HL-60/S4 treated with phorbol 12-myristate 13-acetate at 8.2 ng/mL for 4 days and 3 days (cell line): ENCODE measurements around the gene RPS6KA4.
"Not testable (repeated sequence)": the region's sequence is repeated elsewhere in the genome, so short reads cannot be mapped to it uniquely, and the experiment has no call there.

Experiments
- in situ Hi-C: fragments of 300-500 bp; cut with MboI; formaldehyde crosslinking; loops from 2 replicates; pipeline ENCODE4 v1.15.0; 2022; ENCODE audit warnings: low sequenced_read_pairs

RPS6KA4 gene

DNA sequence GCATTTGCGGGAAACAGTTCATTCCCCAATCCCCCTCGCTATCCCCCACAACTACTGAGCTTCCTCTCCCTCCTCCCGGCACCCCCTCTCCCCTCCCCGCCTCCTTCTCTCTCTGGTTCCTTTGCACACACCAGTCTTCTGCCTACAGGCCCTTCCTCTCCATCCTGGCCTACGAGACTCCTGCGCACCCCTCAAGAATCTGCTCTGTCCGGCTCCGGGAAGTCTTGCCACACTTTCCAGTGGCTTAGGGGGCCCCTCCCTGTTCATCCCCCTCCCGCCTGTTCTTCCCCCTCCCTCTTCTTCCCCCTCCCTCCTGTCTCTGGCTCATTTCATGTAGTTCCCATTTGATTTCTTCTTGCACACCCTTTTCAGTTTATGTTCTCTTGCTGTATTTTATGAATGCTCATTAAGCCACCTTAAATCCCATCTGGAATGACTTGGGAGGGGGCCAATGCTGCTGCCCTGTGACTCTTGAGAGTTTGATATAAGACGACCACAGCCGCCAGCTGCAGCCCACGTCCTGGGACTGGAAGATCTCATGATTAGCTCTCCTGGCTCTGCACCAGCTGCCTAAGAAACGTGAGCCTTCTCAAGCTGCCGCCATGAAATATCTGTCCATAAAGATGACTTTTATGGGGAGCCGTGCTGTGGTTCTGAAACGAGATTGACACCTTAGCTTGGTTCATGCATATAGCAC, 50.9 kb downstream of the RPS6KA4 start:
- in situ Hi-C loops, result no loop called here

DNA sequence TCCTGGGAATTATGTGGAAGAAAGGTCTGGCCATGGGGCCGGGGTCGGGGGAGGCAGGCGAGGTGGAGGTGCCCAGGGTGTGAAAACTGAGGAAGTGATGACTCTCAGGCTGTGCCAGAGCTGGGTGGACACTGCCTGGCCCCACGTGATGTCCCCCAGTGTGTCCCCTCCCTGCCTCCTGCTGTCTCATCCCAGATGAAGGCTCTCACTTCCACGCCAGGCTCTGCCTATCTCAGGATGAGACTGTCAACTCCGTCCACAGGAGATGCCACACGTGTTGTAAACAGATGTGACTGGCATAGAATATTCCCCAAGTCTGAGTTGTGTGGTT, 51.4 kb downstream of the RPS6KA4 start:
- in situ Hi-C loops, result no loop called here

GRCh38 chr11:64413417-64413816, 54.5 kb downstream of the RPS6KA4 start:
- in situ Hi-C loops, result no loop called here

DNA sequence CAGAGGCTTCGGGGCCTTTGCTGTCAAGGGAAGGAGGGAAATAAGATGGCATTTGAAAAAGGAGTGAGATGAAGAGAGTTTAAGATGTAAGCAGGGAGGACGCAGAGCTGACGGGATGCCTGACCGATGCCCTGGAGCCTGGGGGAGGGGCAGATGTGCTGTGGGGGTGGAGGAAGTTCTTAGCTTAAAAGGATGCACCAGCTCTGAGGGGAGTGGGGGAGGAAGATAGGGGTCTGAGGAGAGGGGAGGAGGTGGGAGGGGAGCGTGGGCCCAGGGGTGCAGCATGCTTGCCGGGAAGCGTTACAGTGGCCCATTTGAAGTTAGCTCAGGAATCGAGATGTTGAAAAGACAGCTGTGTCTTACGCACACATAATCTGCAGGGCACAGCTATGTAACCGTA, 56.3 kb downstream of the RPS6KA4 start:
- in situ Hi-C loops, result no loop called here

DNA sequence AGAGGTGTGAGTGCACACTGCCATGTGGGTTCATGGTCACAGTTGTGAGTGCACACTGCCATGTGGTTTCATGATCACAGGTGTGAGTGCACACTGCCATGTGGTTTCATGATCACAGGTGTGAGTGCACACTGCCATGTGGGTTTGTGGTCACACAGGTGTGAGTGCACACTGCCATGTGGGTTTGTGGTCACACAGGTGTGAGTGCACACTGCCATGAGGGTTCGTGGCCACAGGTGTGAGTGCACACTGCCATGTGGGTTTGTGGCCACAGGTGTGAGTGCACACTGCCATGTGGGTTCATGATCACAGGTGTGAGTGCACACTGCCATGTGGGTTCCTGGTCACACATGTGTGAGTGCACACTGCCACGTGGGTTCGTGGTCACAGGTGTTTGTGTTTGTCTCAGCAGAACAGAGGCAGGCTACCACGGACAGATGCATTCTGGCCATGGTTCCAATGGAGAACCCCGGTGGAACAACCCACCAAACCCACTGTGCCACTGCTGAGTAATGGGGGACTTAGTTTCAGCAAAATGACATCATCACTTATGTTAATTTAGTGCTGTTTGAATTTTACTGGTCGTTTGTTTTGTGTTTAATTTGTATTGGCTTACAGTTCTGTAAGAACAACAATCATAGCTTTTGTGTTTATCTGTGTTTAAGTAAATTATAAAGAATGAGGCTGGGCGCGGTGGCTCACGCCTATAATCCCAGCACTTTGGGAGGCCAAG, 57.2 kb downstream of the RPS6KA4 start:
- in situ Hi-C loops, result no loop called here

DNA sequence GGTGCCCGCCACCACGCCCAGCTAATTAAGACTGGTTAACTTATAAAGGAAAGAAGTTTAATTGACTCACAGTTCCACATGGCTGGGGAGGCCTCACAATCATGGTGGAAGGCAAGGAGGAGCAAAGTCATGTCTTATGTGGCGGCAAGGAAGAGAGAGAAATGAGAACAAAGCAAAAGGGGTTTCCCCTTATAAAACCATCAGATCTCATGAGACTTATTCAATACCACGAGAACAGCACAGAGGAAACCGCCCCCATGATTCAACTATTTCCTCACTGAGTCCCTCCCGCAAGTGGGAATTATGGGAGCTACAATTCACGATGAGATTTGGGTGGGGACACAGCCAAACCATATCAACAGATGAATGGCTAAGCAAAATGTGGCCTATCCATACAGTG, 59.3 kb downstream of the RPS6KA4 start:
- in situ Hi-C loops, result not testable (repeated sequence)

DNA sequence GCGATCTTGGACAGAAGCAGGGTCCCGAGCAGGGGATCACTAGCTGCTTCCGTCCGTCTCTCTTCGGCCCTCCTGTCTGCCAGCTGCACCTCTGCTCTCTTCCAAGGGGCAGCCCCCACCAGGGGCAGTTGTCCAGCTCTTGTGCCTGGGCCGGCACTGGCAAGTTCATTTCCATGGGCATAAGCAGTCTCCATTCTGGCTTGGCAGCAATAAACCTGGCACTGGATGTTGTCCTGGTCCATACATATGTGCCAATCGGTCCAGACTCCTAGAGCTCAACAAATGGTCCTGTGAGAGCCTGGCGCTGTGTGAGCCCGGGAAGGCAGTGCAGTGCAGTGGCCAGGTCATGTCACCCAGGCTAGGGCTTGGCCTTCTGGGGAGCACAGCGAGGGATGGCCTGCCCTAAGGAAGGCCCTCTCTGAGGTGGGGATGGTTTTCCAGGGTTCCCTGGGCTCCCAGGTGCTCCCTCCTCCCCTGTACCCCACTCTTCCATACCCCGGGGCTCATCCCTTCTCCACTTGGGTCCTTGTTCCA, 60.4 kb downstream of the RPS6KA4 start:
- in situ Hi-C loops, result no loop called here

GRCh38 chr11:64419818-64420485, 61.0 kb downstream of the RPS6KA4 start:
- in situ Hi-C loops, result no loop called here
